GM19328 (cell line): ENCODE data around the gene TFPT.

Experiments used
- ATAC-seq: cut with Tn5 transposase; IDR thresholded peaks from one replicate; pipeline ENCODE4 v1.9.1; 2021; ENCODE audit warnings: mild to moderate bottlenecking, moderate library complexity; ENCODE audit not compliant: unreplicated experiment

The TFPT gene

GRCh38 chr19:54115109-54116063 is at the start of gene TFPT, which contains the start of gene PRPF31:
Gene TFPT, minus strand, starts transcription at chr19:54115657. Its CDS starts 388 bp downstream, at chr19:54115269.
Gene PRPF31, plus strand, starts transcription at chr19:54115754. Its CDS starts 2,525 bp downstream, at chr19:54118279.
- peak; percentile 76 for ATAC-seq

- no peak for ATAC-seq
Measured at GRCh38 chr19:54165222-54165621, 49.8 kb upstream of the TFPT start.

- ATAC-seq = no peak
Measured at GRCh38 chr19:54164369-54165068, 49.1 kb upstream of the TFPT start.

- ATAC-seq = no peak
Measured at GRCh38 chr19:54162884-54163283, 47.4 kb upstream of the TFPT start.

GRCh38 chr19:54162241-54162805 is 46.9 kb upstream of the TFPT start:
- no peak for ATAC-seq

- ATAC-seq = no peak
Measured at GRCh38 chr19:54160854-54161253, 45.4 kb upstream of the TFPT start.

- ATAC-seq = no peak
Measured at GRCh38 chr19:54160182-54160811, 44.8 kb upstream of the TFPT start.

- peak; percentile 94 for ATAC-seq
Measured at GRCh38 chr19:54159352-54160181, 44.1 kb upstream of the TFPT start, which contains the start of gene LENG1. Gene LENG1, minus strand, starts transcription at chr19:54159721. Its CDS starts 26 bp downstream, at chr19:54159695.

- no peak for ATAC-seq
Measured at GRCh38 chr19:54158812-54159351, 43.4 kb upstream of the TFPT start.

- no peak for ATAC-seq
Measured at GRCh38 chr19:54156953-54157352, 41.5 kb upstream of the TFPT start.

GRCh38 chr19:54156490-54156889 is 41.0 kb upstream of the TFPT start:
- no peak for ATAC-seq

GRCh38 chr19:54155694-54156093 is 40.2 kb upstream of the TFPT start:
- ATAC-seq = no peak

- no peak for ATAC-seq
Measured at GRCh38 chr19:54154603-54155345, 39.3 kb upstream of the TFPT start.

- no peak for ATAC-seq
Measured at GRCh38 chr19:54153731-54154326, 38.4 kb upstream of the TFPT start.

GRCh38 chr19:54152878-54153524 is 37.5 kb upstream of the TFPT start:
- no peak for ATAC-seq

- ATAC-seq = no peak
Measured at GRCh38 chr19:54152267-54152666, 36.8 kb upstream of the TFPT start.

GRCh38 chr19:54151362-54152035 is 36.0 kb upstream of the TFPT start:
- ATAC-seq = no peak
